ENCODE data around the gene GPLD1. TPM values are rescaled to one million over a fixed set of nuclear protein-coding genes. Genes with fewer than 3 reads are reported as not detected.
"Not testable (repeated sequence)": the region's sequence is repeated elsewhere in the genome, so short reads cannot be mapped to it uniquely, and the experiment has no call there.

The GPLD1 gene
- total and polyA plus RNA-seq, 4 donors: 7.7 to 13.1 (median 10.4) TPM

DNA sequence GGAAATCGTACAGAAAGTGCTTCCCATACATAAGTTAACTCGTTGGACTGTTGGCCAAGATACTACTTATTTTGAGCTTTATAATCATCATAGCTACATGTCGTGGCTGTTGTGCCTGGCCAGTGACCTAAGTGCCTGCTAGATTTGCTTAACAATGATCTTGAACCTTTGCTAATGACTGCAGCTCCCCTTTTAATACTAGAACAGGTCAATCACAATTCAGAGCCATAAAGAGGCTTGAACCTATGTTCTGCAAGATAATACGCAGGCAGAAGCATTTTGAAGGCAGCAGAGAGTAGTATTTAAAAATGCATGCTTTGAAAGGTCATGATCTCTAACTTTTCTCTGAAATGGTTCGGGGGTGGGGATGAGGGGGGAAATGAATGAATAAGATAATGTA is 84.1 kb downstream of the GPLD1 start:
- no peaks in the 10 kb centered on the region for H3K36me3 ChIP-seq (ENCODE audit: control insufficient read depth, insufficient read depth, low read length)
- no peak overlapping the region for H3K27ac ChIP-seq (ENCODE audit: low read depth, low read length)
- H3K9me3 ChIP-seq (ENCODE audit: control insufficient read depth, insufficient read depth, low read length): no peaks in the 10 kb centered on the region
- WGBS (ENCODE audit: insufficient coverage): 78% methylated on average over 4 of the region's 5 CpGs
- no peaks in the 10 kb centered on the region for H3K4me1 ChIP-seq (ENCODE audit: control insufficient read depth, insufficient read depth, low read length)
- no peak overlapping the region for H3K4me3 ChIP-seq (ENCODE audit: low read depth, low read length)
- no peak for DNase-seq (ENCODE audit: low read depth in 4 of 6, low spot score in 6 of 6)
- H3K27me3 ChIP-seq (ENCODE audit: control insufficient read depth, insufficient read depth, low read length): no peaks in the 10 kb centered on the region

DNA sequence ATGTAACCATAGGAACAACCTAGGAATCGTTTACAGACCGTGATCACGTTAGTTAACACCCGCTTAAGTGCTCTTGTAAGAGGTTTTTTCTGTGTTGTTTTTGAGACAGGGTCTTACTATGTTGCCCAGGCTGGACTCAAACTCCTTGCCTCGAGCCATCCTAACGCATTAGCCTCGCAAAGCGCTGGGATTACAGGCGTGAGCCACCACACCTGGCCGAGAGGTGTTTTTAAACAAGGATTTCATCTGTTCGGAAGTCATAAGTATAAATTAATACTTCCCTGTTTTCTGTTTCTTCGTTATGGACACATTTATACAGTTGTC is 85.9 kb downstream of the GPLD1 start:
- WGBS (ENCODE audit: insufficient coverage): 8% methylated on average over 6 of the region's 12 CpGs
- Histone ChIP-seq H3K4me3 (ENCODE audit: low read depth, low read length) (peak overlapping the region; percentile 90), H3K4me1 (ENCODE audit: control insufficient read depth, insufficient read depth, low read length) (no peaks in the 10 kb centered on the region), H3K27ac (ENCODE audit: low read depth, low read length) (peak overlapping the region; percentile 73), H3K36me3 (ENCODE audit: control insufficient read depth, insufficient read depth, low read length) (no peaks in the 10 kb centered on the region), H3K27me3 (ENCODE audit: control insufficient read depth, insufficient read depth, low read length) (no peaks in the 10 kb centered on the region), H3K9me3 (ENCODE audit: control insufficient read depth, insufficient read depth, low read length) (no peaks in the 10 kb centered on the region)
- DNase-seq (ENCODE audit: low read depth in 4 of 6, low spot score in 6 of 6): peak in 1 of 6 donors; percentile 1

DNA sequence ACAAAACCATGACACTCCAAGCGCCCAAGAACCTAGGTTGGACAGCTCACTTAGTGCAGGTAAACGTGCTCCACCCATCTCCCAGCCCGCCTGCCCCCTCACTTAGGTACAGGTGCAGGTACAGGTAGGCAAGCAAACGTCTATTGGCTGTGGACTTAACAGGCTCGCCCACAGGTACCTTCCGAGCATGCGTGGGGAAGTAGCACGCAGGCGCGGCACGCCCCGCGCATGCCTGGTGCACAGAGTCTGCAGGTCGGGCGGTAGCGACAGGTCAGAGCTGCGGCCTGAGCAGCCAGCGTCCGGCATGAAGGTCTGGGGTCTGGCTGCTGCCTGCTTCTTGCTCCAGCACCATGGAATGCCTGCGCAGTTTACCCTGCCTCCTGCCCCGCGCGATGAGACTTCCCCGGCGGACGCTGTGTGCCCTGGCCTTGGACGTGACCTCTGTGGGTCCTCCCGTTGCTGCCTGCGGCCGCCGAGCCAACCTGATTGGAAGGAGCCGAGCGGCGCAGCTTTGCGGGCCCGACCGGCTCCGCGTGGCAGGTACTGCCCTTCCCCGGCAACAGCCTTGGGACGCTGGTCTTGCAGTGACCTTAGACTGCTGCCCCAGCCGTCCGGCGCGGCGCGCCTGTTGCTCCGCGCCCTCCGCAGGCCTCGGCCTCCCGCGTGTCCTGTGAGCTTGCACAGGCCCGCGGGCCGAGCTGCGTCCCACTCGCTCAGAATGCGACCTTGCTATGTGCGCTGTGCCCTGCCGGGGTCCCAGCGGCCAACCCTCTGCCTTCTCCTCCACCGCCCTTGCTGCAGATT is 86.5 kb downstream of the GPLD1 start, which contains the start of gene MRS2:
MRS2 (plus strand) TSS at position 240 of the 804 bp plus-strand sequence; CDS start at position 351, 111 bp downstream.
- peak within 1 kb of the TSS; percentile 73 for H3K27ac ChIP-seq (ENCODE audit: low read depth, low read length)
- no peaks in the 10 kb centered on the region for H3K4me1 ChIP-seq (ENCODE audit: control insufficient read depth, insufficient read depth, low read length)
- no peaks in the 10 kb centered on the region for H3K36me3 ChIP-seq (ENCODE audit: control insufficient read depth, insufficient read depth, low read length)
- H3K4me3 ChIP-seq (ENCODE audit: low read depth, low read length): peak within 1 kb of the TSS; percentile 90
- no peaks in the 10 kb centered on the region for H3K27me3 ChIP-seq (ENCODE audit: control insufficient read depth, insufficient read depth, low read length)
- no peaks in the 10 kb centered on the region for H3K9me3 ChIP-seq (ENCODE audit: control insufficient read depth, insufficient read depth, low read length)
- peak; percentile 69 to 97 (median 83) for DNase-seq (ENCODE audit: low read depth in 4 of 6, low spot score in 6 of 6)
- under 1% methylated on average over 62 of the region's 63 CpGs for WGBS (ENCODE audit: insufficient coverage)

DNA sequence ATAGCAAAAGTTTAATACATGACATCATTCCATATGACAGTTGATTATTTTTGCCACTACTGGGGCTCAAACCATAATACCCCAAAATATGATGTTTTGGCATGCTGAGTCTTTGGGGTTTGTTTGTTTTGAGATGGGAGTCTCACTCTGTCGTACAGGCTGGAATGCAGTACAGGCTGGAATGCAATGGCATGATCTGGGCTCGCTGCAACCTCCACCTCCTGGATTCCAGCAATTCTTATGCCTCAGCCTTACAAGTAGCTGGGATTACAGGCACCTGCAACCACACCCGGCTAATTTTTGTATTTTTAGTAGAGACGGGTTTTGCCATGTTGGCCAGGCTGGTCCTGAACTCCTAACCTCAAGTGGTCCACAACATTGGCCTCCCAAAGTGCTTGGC is 87.9 kb downstream of the GPLD1 start:
- 79% methylated on average over 2 of the region's 4 CpGs for WGBS (ENCODE audit: insufficient coverage)
- no peak overlapping the region for H3K4me3 ChIP-seq (ENCODE audit: low read depth, low read length)
- no peaks in the 10 kb centered on the region for H3K9me3 ChIP-seq (ENCODE audit: control insufficient read depth, insufficient read depth, low read length)
- no peaks in the 10 kb centered on the region for H3K36me3 ChIP-seq (ENCODE audit: control insufficient read depth, insufficient read depth, low read length)
- H3K27me3 ChIP-seq (ENCODE audit: control insufficient read depth, insufficient read depth, low read length): no peaks in the 10 kb centered on the region
- no peak overlapping the region for H3K27ac ChIP-seq (ENCODE audit: low read depth, low read length)
- no peaks in the 10 kb centered on the region for H3K4me1 ChIP-seq (ENCODE audit: control insufficient read depth, insufficient read depth, low read length)
- no peak for DNase-seq (ENCODE audit: low read depth in 4 of 6, low spot score in 6 of 6)

DNA sequence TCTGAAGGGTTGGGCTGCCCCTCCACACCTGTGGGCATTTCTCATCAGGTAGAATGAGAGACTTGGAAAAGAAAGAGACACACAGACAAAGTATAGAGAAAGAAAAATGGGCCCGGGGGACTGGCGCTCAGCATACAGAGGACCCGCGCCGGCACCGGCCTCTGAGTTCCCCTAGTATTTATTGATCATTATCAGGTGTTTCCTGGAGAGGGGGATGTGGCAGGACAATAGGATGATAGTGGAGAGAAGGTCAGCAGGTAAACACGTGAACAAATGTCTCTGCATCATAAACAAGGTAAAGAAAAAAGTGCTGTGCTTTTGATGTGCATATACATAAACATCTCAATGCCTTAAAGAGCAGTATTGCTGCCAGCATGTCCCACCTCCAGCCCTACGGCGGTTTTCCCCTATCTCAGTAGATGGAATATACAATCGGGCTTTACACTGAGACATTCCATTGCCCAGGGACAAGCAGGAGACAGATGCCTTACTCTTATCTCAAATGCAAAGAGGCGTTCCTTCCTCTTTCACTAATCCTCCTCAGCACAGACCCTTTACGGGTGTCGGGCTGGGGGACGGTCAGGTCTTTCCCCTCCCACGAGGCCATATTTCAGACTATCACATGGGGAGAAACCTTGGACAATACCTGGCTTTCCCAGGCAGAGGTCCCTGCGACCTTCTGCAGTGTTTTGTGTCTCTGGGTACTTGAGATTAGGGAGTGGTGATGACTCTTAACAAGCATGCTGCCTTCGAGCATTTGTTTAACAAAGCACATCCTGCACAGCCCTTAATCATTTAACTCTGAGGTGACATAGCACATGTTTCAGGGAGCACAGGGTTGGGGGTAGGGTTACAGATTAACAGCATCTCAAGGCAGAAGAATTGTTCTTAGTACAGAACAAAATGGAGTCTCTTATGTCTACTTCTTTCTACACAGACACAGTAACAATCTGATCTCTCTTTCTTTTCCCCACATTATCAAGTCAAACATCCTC is 89.0 kb downstream of the GPLD1 start:
- H3K4me3 ChIP-seq (ENCODE audit: low read depth, low read length); DNase-seq (ENCODE audit: low read depth in 4 of 6, low spot score in 6 of 6); H3K4me1 ChIP-seq (ENCODE audit: control insufficient read depth, insufficient read depth, low read length); H3K27ac ChIP-seq (ENCODE audit: low read depth, low read length); H3K27me3 ChIP-seq (ENCODE audit: control insufficient read depth, insufficient read depth, low read length); H3K36me3 ChIP-seq (ENCODE audit: control insufficient read depth, insufficient read depth, low read length); H3K9me3 ChIP-seq (ENCODE audit: control insufficient read depth, insufficient read depth, low read length): not testable (repeated sequence)
- WGBS (ENCODE audit: insufficient coverage): 19% methylated on average over 3 of the region's 17 CpGs

DNA sequence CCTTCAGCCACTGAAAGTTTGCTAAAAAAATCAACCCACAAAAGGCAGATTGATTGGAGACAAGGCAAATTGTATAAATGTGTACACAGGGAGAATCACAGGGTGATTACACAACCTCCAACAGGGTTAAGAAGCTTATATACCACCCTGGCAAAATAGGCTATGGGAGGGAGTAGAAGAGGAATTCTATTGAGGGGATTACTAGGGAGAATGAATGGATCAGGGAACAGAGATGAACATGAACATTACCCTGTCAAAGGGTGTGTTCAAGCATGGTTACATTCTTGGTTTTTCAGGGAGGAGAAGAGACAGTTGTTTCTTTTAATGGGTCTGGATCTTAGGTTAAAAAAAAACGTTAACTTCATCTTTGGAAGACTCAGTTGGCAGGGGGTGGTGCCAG is 91.7 kb downstream of the GPLD1 start:
- no peaks in the 10 kb centered on the region for H3K36me3 ChIP-seq (ENCODE audit: control insufficient read depth, insufficient read depth, low read length)
- no peaks in the 10 kb centered on the region for H3K9me3 ChIP-seq (ENCODE audit: control insufficient read depth, insufficient read depth, low read length)
- H3K4me1 ChIP-seq (ENCODE audit: control insufficient read depth, insufficient read depth, low read length): no peaks in the 10 kb centered on the region
- DNase-seq (ENCODE audit: low read depth in 4 of 6, low spot score in 6 of 6): no peak
- WGBS (ENCODE audit: insufficient coverage): no CpG with 5 or more reads among the region's 1 CpG
- H3K27ac ChIP-seq (ENCODE audit: low read depth, low read length): no peak overlapping the region
- no peak overlapping the region for H3K4me3 ChIP-seq (ENCODE audit: low read depth, low read length)
- no peaks in the 10 kb centered on the region for H3K27me3 ChIP-seq (ENCODE audit: control insufficient read depth, insufficient read depth, low read length)

DNA sequence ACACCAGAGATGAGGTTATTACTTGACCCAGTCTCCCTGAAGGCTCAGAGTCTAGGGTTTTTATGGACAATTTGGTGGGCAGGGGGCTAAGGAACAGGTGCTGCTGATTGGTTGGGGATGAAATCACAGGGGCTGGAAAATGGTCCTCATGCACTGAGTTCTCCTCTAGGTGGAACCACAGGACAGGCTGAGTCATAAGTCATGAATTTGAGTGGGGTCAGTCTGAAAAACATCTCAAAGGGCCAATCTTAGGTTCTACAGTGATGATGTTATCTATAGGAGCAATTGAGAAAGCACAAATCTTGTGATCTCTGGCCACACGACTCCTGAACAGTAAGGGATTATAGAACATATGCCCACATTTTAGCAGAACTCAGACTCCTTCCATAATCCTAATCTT is 92.6 kb downstream of the GPLD1 start:
- no CpG with 5 or more reads among the region's 1 CpG for WGBS (ENCODE audit: insufficient coverage)
- Histone ChIP-seq H3K4me1 (ENCODE audit: control insufficient read depth, insufficient read depth, low read length) (no peaks in the 10 kb centered on the region), H3K27ac (ENCODE audit: low read depth, low read length) (no peak overlapping the region), H3K27me3 (ENCODE audit: control insufficient read depth, insufficient read depth, low read length) (no peaks in the 10 kb centered on the region), H3K9me3 (ENCODE audit: control insufficient read depth, insufficient read depth, low read length) (no peaks in the 10 kb centered on the region), H3K36me3 (ENCODE audit: control insufficient read depth, insufficient read depth, low read length) (no peaks in the 10 kb centered on the region), H3K4me3 (ENCODE audit: low read depth, low read length) (no peak overlapping the region)
- no peak for DNase-seq (ENCODE audit: low read depth in 4 of 6, low spot score in 6 of 6)

DNA sequence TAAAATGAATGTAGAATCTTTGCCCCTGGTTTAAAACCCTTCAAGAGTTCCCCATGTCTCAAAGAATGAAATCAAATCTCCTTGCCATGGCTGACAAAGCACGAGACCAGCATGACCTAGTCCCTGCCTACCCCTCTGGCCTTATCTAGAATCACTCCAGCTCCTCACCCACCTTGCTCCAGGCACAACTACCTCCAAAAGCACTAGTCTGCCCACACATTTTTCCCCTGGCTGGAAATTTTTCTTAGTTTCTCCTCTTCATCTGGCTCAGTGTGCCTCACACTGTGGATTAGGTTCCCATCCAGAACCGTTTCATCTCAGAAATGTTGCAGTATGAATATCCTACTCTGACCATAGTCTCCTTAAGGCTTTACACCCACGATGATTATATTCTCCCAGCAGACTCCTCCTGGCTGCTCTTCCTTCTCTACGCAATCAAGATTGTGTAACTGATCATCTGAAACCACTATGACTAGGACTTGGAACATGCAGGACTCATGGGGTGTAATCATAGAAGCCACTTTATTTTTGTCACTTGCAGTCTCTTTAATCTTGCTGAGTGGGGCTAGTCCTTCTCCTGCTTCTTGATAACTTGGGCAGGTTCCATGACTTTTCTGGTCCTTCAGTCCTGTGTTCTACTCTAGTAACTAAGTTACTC is 94.5 kb downstream of the GPLD1 start:
- no peaks in the 10 kb centered on the region for H3K9me3 ChIP-seq (ENCODE audit: control insufficient read depth, insufficient read depth, low read length)
- no peaks in the 10 kb centered on the region for H3K4me1 ChIP-seq (ENCODE audit: control insufficient read depth, insufficient read depth, low read length)
- no peaks in the 10 kb centered on the region for H3K27me3 ChIP-seq (ENCODE audit: control insufficient read depth, insufficient read depth, low read length)
- no peak for DNase-seq (ENCODE audit: low read depth in 4 of 6, low spot score in 6 of 6)
- no peak overlapping the region for H3K27ac ChIP-seq (ENCODE audit: low read depth, low read length)
- H3K36me3 ChIP-seq (ENCODE audit: control insufficient read depth, insufficient read depth, low read length): no peaks in the 10 kb centered on the region
- 91% methylated on average over 3 of the region's 4 CpGs for WGBS (ENCODE audit: insufficient coverage)
- H3K4me3 ChIP-seq (ENCODE audit: low read depth, low read length): no peak overlapping the region

DNA sequence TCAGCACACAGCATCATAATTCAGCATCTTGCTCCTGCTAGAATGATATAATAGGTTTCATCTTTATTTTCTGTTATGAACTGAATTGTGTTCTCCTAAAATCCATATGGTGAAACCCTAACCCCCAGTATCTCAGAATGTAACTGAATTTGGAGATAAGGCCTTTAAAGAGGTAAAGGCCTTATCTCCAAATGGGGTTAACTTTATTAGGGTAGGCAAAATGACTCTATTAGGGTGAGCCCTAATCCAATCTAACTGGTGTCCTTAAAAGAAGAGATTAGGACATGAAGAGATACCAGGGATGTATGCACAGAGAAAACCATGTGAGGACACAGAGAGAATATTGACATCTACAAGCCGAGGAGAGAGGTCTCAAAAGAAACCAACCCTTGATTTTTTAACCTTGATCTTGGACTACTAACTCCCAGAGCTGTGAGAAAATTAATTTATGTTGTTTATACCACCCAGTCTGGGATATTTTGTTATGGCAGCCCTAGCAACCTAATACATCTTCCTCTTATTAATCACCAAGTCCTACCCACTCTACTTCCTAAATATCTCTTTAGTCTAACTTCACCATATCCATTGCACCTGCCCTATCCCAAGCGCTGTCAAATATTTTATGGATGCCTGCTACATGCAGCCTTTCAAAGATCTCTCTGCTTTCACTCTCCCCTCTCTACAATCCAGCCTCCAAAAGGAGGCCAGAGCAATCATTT is 95.2 kb downstream of the GPLD1 start:
- Histone ChIP-seq H3K9me3 (ENCODE audit: control insufficient read depth, insufficient read depth, low read length) (no peaks in the 10 kb centered on the region), H3K27ac (ENCODE audit: low read depth, low read length) (no peak overlapping the region), H3K4me1 (ENCODE audit: control insufficient read depth, insufficient read depth, low read length) (peaks cover under 1% of the 10 kb centered on the region), H3K36me3 (ENCODE audit: control insufficient read depth, insufficient read depth, low read length) (no peaks in the 10 kb centered on the region), H3K4me3 (ENCODE audit: low read depth, low read length) (no peak overlapping the region), H3K27me3 (ENCODE audit: control insufficient read depth, insufficient read depth, low read length) (no peaks in the 10 kb centered on the region)
- DNase-seq (ENCODE audit: low read depth in 4 of 6, low spot score in 6 of 6): no peak
- 100% methylated on average over 1 of the region's 2 CpGs for WGBS (ENCODE audit: insufficient coverage)
